ENCODE data around the gene PLCE1. TPM values are rescaled to one million over a fixed set of nuclear protein-coding genes. Genes with fewer than 3 reads are reported as not detected.

Gene PLCE1
- total and polyA plus RNA-seq, 2 experiments from 2014 or later = 4.7 to 10.8 TPM

- Histone ChIP-seq H3K4me3 (no peak overlapping the region), H4K20me1 (ENCODE audit: insufficient read depth, poor library complexity, severe bottlenecking) (no peaks in the 10 kb centered on the region), H3K9me3 (ENCODE audit: low read depth) (peaks cover 8% of the 10 kb centered on the region), H3K36me3 (replicated peaks; ENCODE audit: insufficient read depth, low read depth) (no peaks in the 10 kb centered on the region), H3K4me1 (ENCODE audit: insufficient read depth) (no peaks in the 10 kb centered on the region), H3K79me2 (peaks cover 28% of the 10 kb centered on the region), H3K27ac (peak overlapping the region; percentile 10), H3K9me2 (replicated peaks; ENCODE audit: insufficient read depth) (no peaks in the 10 kb centered on the region), H3K4me2 (no peak overlapping the region), H3K27me3 (no peaks in the 10 kb centered on the region), H2AFZ (no peak overlapping the region)
- DNase-seq (ENCODE audit: low spot score) = no peak
- TF ChIP-seq EZH2phosphoT487 (IDR thresholded peaks at IDR 0.05; ENCODE audit: low read depth, severe bottlenecking, unreplicated experiment) (no peak), EZH2 (IDR thresholded peaks at IDR 0.05; ENCODE audit: borderline replicate concordance) (no peak), CTCF (IDR thresholded peaks at IDR 0.05; ENCODE audit: poor library complexity) (no peak)
- 58% methylated on average over 2 of the region's 2 CpGs for WGBS (ENCODE audit: low lambda C conversion rate, missing lambda C conversion rate)
Measured at GRCh38 chr10:94027197-94027596, 33.5 kb downstream of the PLCE1 start.

GRCh38 chr10:94029955-94030354, 36.2 kb downstream of the PLCE1 start:
- no peak for DNase-seq (ENCODE audit: low spot score)
- no peaks in the 10 kb centered on the region for H3K27me3 ChIP-seq
- no peak overlapping the region for H3K4me2 ChIP-seq
- H2AFZ ChIP-seq = no peak overlapping the region
- H3K79me2 ChIP-seq = peaks cover 18% of the 10 kb centered on the region
- no peak overlapping the region for H3K4me3 ChIP-seq
- no peaks in the 10 kb centered on the region for H3K9me2 ChIP-seq (replicated peaks; ENCODE audit: insufficient read depth)
- no peak overlapping the region for H3K27ac ChIP-seq
- H3K4me1 ChIP-seq (ENCODE audit: insufficient read depth) = no peaks in the 10 kb centered on the region
- TF ChIP-seq EZH2 (IDR thresholded peaks at IDR 0.05; ENCODE audit: borderline replicate concordance) (no peak), CTCF (IDR thresholded peaks at IDR 0.05; ENCODE audit: poor library complexity) (no peak), EZH2phosphoT487 (IDR thresholded peaks at IDR 0.05; ENCODE audit: low read depth, severe bottlenecking, unreplicated experiment) (no peak)
- H3K9me3 ChIP-seq (ENCODE audit: low read depth) = peaks cover 8% of the 10 kb centered on the region
- no peaks in the 10 kb centered on the region for H4K20me1 ChIP-seq (ENCODE audit: insufficient read depth, poor library complexity, severe bottlenecking)
- H3K36me3 ChIP-seq (replicated peaks; ENCODE audit: insufficient read depth, low read depth) = no peaks in the 10 kb centered on the region

GRCh38 chr10:94035982-94036765, 42.4 kb downstream of the PLCE1 start:
- H3K9me2 ChIP-seq (replicated peaks; ENCODE audit: insufficient read depth) = no peaks in the 10 kb centered on the region
- no peak overlapping the region for H3K27ac ChIP-seq
- no peak for DNase-seq (ENCODE audit: low spot score)
- H3K4me2 ChIP-seq = no peak overlapping the region
- no peaks in the 10 kb centered on the region for H3K27me3 ChIP-seq
- no peak overlapping the region for H3K4me3 ChIP-seq
- no peak overlapping the region for H2AFZ ChIP-seq
- WGBS (ENCODE audit: low lambda C conversion rate, missing lambda C conversion rate) = 82% methylated on average over 3 of the region's 3 CpGs
- no peaks in the 10 kb centered on the region for H3K36me3 ChIP-seq (replicated peaks; ENCODE audit: insufficient read depth, low read depth)
- no peaks in the 10 kb centered on the region for H3K9me3 ChIP-seq (ENCODE audit: low read depth)
- TF ChIP-seq EZH2 (IDR thresholded peaks at IDR 0.05; ENCODE audit: borderline replicate concordance) (no peak), CTCF (IDR thresholded peaks at IDR 0.05; ENCODE audit: poor library complexity) (no peak), EZH2phosphoT487 (IDR thresholded peaks at IDR 0.05; ENCODE audit: low read depth, severe bottlenecking, unreplicated experiment) (no peak)
- peaks cover 4% of the 10 kb centered on the region for H3K79me2 ChIP-seq
- peaks cover 8% of the 10 kb centered on the region for H3K4me1 ChIP-seq (ENCODE audit: insufficient read depth)
- no peaks in the 10 kb centered on the region for H4K20me1 ChIP-seq (ENCODE audit: insufficient read depth, poor library complexity, severe bottlenecking)

Data from hepatocyte (in vitro differentiated cells).